ENCODE data around the gene DHRS1.
A peak's percentile ranks its signal among the peaks of the same experiment; 100 is the strongest.

Gene DHRS1

GRCh38 chr14:24273422-24273998, 26.1 kb downstream of the DHRS1 start:
- no peaks in the 10 kb centered on the region for H3K36me3 ChIP-seq (replicated peaks; ENCODE audit: low read depth, low read length)
- TF ChIP-seq EZH2phosphoT487 (IDR thresholded peaks at IDR 0.05; ENCODE audit: low read depth), result no peak
- TF ChIP-seq, protein P1, sequence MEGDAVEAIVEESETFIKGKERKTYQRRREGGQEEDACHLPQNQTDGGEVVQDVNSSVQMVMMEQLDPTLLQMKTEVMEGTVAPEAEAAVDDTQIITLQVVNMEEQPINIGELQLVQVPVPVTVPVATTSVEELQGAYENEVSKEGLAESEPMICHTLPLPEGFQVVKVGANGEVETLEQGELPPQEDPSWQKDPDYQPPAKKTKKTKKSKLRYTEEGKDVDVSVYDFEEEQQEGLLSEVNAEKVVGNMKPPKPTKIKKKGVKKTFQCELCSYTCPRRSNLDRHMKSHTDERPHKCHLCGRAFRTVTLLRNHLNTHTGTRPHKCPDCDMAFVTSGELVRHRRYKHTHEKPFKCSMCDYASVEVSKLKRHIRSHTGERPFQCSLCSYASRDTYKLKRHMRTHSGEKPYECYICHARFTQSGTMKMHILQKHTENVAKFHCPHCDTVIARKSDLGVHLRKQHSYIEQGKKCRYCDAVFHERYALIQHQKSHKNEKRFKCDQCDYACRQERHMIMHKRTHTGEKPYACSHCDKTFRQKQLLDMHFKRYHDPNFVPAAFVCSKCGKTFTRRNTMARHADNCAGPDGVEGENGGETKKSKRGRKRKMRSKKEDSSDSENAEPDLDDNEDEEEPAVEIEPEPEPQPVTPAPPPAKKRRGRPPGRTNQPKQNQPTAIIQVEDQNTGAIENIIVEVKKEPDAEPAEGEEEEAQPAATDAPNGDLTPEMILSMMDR (IDR thresholded peaks at IDR 0.05; ENCODE audit: low read depth, low read length), result no peak; the same call in 1 of the 2 replicates
- H3K79me2 ChIP-seq (ENCODE audit: low read length), result no peaks in the 10 kb centered on the region
- no peaks in the 10 kb centered on the region for H3K27me3 ChIP-seq (ENCODE audit: low read depth, low read length)
- H4K20me1 ChIP-seq (ENCODE audit: insufficient read depth, low read length), result no peaks in the 10 kb centered on the region
- H3K4me2 ChIP-seq (ENCODE audit: low read length), result peak overlapping the region; percentile 74
- H2AFZ ChIP-seq (ENCODE audit: low read depth, low read length), result no peak overlapping the region
- H3K9me3 ChIP-seq (ENCODE audit: insufficient read depth, low read length), result no peaks in the 10 kb centered on the region
- peak overlapping the region; percentile 38 for H3K27ac ChIP-seq (ENCODE audit: low read length)
- H3K9ac ChIP-seq (ENCODE audit: low read length), result peak overlapping the region; percentile 10; the same call in 1 of the 2 replicates
- H3K4me3 ChIP-seq (ENCODE audit: low read length), result peak overlapping the region; percentile 45
- peaks cover 49% of the 10 kb centered on the region for H3K4me1 ChIP-seq (ENCODE audit: low read length)

GRCh38 chr14:24272467-24272866, 27.1 kb downstream of the DHRS1 start:
- Histone ChIP-seq H3K9ac (ENCODE audit: low read length) (no peak overlapping the region), H3K4me1 (ENCODE audit: low read length) (peaks cover 38% of the 10 kb centered on the region), H2AFZ (ENCODE audit: low read depth, low read length) (no peak overlapping the region), H3K27ac (ENCODE audit: low read length) (no peak overlapping the region), H3K27me3 (ENCODE audit: low read depth, low read length) (no peaks in the 10 kb centered on the region), H4K20me1 (ENCODE audit: insufficient read depth, low read length) (no peaks in the 10 kb centered on the region), H3K9me3 (ENCODE audit: insufficient read depth, low read length) (no peaks in the 10 kb centered on the region), H3K4me3 (ENCODE audit: low read length) (no peak overlapping the region), H3K4me2 (ENCODE audit: low read length) (peak overlapping the region; percentile 83; the same call in 1 of the 2 replicates), H3K36me3 (replicated peaks; ENCODE audit: low read depth, low read length) (no peaks in the 10 kb centered on the region), H3K79me2 (ENCODE audit: low read length) (no peaks in the 10 kb centered on the region)
- TF ChIP-seq EZH2phosphoT487 (IDR thresholded peaks at IDR 0.05; ENCODE audit: low read depth), result no peak
- TF ChIP-seq, protein P1 (IDR thresholded peaks at IDR 0.05; ENCODE audit: low read depth, low read length), result no peak

DNA sequence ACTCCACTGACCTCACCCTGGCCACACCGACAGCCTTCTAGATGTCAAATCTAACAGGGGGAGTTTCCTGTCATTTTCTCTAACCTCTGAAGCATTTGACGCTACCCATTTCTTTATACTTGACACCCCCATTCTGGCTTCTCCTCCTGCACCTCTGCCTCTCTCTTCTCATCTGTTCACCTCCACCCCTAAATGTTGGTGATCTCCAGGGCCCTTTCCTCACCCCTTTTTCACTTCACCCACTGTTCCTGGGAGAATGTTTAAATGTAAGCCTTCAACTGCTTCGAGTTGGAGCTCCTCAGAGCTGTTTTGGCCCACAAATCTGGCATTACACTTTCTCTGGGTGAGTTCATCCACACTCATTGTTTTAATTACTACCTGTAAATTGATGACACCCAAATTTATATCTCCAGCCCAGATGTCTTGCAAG, 27.7 kb downstream of the DHRS1 start:
- peak overlapping the region; percentile 98 for H3K9ac ChIP-seq (ENCODE audit: low read length)
- H3K27me3 ChIP-seq (ENCODE audit: low read depth, low read length), result no peaks in the 10 kb centered on the region
- H3K36me3 ChIP-seq (replicated peaks; ENCODE audit: low read depth, low read length), result peaks cover 2% of the 10 kb centered on the region
- TF ChIP-seq, protein P1 (IDR thresholded peaks at IDR 0.05; ENCODE audit: low read depth, low read length), result no peak
- TF ChIP-seq EZH2phosphoT487 (IDR thresholded peaks at IDR 0.05; ENCODE audit: low read depth), result no peak
- no peak overlapping the region for H3K27ac ChIP-seq (ENCODE audit: low read length)
- no peaks in the 10 kb centered on the region for H4K20me1 ChIP-seq (ENCODE audit: insufficient read depth, low read length)
- no peaks in the 10 kb centered on the region for H3K79me2 ChIP-seq (ENCODE audit: low read length)
- no peaks in the 10 kb centered on the region for H3K9me3 ChIP-seq (ENCODE audit: insufficient read depth, low read length)
- peak overlapping the region; percentile 90 for H3K4me3 ChIP-seq (ENCODE audit: low read length)
- peaks cover 38% of the 10 kb centered on the region for H3K4me1 ChIP-seq (ENCODE audit: low read length)
- peak overlapping the region; percentile 39; the same call in 1 of the 2 replicates for H2AFZ ChIP-seq (ENCODE audit: low read depth, low read length)
- H3K4me2 ChIP-seq (ENCODE audit: low read length), result peak overlapping the region; percentile 83

GRCh38 chr14:24271134-24271833, 28.3 kb downstream of the DHRS1 start, which contains the start of gene RABGGTA:
Gene RABGGTA, minus strand, starts transcription at chr14:24271597. Its CDS starts 482 bp downstream, at chr14:24271115.
- Histone ChIP-seq H3K4me3 (ENCODE audit: low read length) (peak within 1 kb of the TSS; percentile 90), H3K79me2 (ENCODE audit: low read length) (no peaks in the 10 kb centered on the region), H3K27me3 (ENCODE audit: low read depth, low read length) (no peaks in the 10 kb centered on the region), H3K9ac (ENCODE audit: low read length) (peak within 1 kb of the TSS; percentile 98), H3K36me3 (replicated peaks; ENCODE audit: low read depth, low read length) (peaks cover 2% of the 10 kb centered on the region), H3K4me2 (ENCODE audit: low read length) (peak within 1 kb of the TSS; percentile 83), H3K9me3 (ENCODE audit: insufficient read depth, low read length) (no peaks in the 10 kb centered on the region), H3K4me1 (ENCODE audit: low read length) (peaks cover 38% of the 10 kb centered on the region), H4K20me1 (ENCODE audit: insufficient read depth, low read length) (no peaks in the 10 kb centered on the region), H2AFZ (ENCODE audit: low read depth, low read length) (peak within 1 kb of the TSS; percentile 58; the same call in 1 of the 2 replicates), H3K27ac (ENCODE audit: low read length) (peak within 1 kb of the TSS; percentile 88)
- TF ChIP-seq, protein P1 (IDR thresholded peaks at IDR 0.05; ENCODE audit: low read depth, low read length), result peak; percentile 66
- no peak for TF ChIP-seq EZH2phosphoT487 (IDR thresholded peaks at IDR 0.05; ENCODE audit: low read depth)

All from OCI-LY3 (cell line).